Measurements from ENCODE around the gene METTL27. TPM values are rescaled to one million over a fixed set of nuclear protein-coding genes. Genes with fewer than 3 reads are reported as not detected.
A peak's percentile ranks its signal among the peaks of the same experiment; 100 is the strongest.

METTL27 gene
- total RNA-seq, 3 donors from 2014 or later (not counting 1 experiment from before 2014, with no cell fraction given), result 1.2 TPM; not detected in 2

DNA sequence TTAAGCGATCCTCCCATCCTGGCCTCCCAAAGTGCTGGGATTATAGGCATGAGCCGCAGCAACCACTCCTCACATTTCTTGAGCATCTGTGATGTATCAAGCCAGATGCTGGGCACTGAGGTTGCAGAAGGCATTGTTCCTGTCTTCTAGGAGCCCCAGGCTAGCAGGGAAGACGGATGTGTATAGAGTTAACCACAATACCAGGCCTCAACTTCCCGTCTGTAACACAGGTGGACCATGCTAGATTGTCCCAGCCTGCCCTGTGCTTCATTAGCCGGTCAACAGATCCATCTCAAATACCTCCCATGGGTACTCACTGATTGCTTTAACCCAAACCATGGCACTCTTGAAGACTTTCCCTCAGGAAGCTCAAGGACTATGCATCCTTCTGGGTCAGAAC is 13.3 kb downstream of the METTL27 start:
- Histone ChIP-seq H3K4me1 (ENCODE audit: control insufficient read depth, insufficient read depth, low read length) (peaks cover 24% of the 10 kb centered on the region), H3K9me3 (ENCODE audit: control insufficient read depth, insufficient read depth, low read length) (no peaks in the 10 kb centered on the region), H3K27me3 (ENCODE audit: control insufficient read depth, insufficient read depth, low read length) (peaks cover 3% of the 10 kb centered on the region), H3K4me3 (ENCODE audit: low read length) (no peak overlapping the region), H3K27ac (ENCODE audit: low read length) (no peak overlapping the region), H3K36me3 (ENCODE audit: control insufficient read depth, insufficient read depth, low read length) (no peaks in the 10 kb centered on the region)
- H3K4me1 Mint-ChIP-seq, result peaks cover 25 to 26% of the 10 kb centered on the region in 2 donors
- TF ChIP-seq, protein P1, sequence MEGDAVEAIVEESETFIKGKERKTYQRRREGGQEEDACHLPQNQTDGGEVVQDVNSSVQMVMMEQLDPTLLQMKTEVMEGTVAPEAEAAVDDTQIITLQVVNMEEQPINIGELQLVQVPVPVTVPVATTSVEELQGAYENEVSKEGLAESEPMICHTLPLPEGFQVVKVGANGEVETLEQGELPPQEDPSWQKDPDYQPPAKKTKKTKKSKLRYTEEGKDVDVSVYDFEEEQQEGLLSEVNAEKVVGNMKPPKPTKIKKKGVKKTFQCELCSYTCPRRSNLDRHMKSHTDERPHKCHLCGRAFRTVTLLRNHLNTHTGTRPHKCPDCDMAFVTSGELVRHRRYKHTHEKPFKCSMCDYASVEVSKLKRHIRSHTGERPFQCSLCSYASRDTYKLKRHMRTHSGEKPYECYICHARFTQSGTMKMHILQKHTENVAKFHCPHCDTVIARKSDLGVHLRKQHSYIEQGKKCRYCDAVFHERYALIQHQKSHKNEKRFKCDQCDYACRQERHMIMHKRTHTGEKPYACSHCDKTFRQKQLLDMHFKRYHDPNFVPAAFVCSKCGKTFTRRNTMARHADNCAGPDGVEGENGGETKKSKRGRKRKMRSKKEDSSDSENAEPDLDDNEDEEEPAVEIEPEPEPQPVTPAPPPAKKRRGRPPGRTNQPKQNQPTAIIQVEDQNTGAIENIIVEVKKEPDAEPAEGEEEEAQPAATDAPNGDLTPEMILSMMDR (IDR thresholded peaks at IDR 0.05), result no peak
- ATAC-seq (no peak), DNase-seq (peak in 1 of 2 donors; percentile 1)
- no peaks in the 10 kb centered on the region for H3K9me3 Mint-ChIP-seq
- no peaks in the 10 kb centered on the region for H3K36me3 Mint-ChIP-seq
- WGBS (ENCODE audit: insufficient coverage), result 58% methylated on average over 5 of the region's 5 CpGs
- intact Hi-C loops (cut with micrococcal nuclease), result no loop called here
- no peak overlapping the region for H3K27ac Mint-ChIP-seq
- no peak overlapping the region for H3K4me3 Mint-ChIP-seq
- peaks cover 18 to 28% of the 10 kb centered on the region in 2 donors for H3K27me3 Mint-ChIP-seq (ENCODE audit: low read depth in 2 of 2)

DNA sequence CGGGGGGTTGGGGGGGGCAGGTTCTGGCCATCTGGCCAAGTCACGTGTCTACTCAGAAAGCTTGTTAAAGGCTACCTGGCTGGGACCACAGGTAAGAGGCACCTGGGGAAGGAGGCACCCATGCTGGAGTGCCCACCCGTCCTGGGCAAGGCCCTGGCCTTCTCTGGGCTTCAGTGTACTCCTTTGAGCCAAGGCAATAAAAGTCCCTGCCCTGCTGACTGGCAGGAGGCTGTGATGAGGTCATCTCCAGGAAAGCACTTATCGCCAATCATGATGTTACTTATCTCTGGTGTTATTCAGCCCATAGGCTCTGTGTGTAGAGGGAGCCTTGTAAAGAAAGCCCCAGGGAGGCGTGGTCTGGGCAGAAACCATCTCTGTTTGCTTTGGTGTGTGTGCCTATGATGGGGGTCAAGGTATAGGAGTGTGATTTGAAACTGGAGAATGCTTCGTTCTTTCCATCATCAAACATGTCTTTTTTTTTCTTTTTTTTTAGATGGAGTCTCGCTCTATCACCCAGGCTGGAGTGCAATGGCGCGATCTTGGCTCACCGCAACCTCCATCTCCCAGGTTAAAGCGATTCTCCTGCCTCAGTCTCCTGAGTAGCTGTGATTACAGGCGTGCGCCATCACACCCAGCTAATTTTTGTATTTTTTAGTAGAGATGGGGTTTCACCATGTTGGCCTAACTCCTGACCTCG is 14.1 kb downstream of the METTL27 start:
- intact Hi-C loops (cut with micrococcal nuclease), result no loop called here
- H3K4me3 Mint-ChIP-seq, result peak overlapping the region; percentile 5
- Histone ChIP-seq H3K4me3 (ENCODE audit: low read length) (no peak overlapping the region), H3K27me3 (ENCODE audit: control insufficient read depth, insufficient read depth, low read length) (peaks cover 3% of the 10 kb centered on the region), H3K27ac (ENCODE audit: low read length) (no peak overlapping the region), H3K4me1 (ENCODE audit: control insufficient read depth, insufficient read depth, low read length) (peaks cover 24% of the 10 kb centered on the region), H3K36me3 (ENCODE audit: control insufficient read depth, insufficient read depth, low read length) (no peaks in the 10 kb centered on the region), H3K9me3 (ENCODE audit: control insufficient read depth, insufficient read depth, low read length) (no peaks in the 10 kb centered on the region)
- H3K9me3 Mint-ChIP-seq, result no peaks in the 10 kb centered on the region
- WGBS (ENCODE audit: insufficient coverage), result 70% methylated on average over 13 of the region's 14 CpGs
- no peaks in the 10 kb centered on the region for H3K36me3 Mint-ChIP-seq
- peaks cover 25 to 26% of the 10 kb centered on the region in 2 donors for H3K4me1 Mint-ChIP-seq
- DNase-seq (peak in 1 of 2 donors; percentile 42), ATAC-seq (peak; percentile 70 to 83 (median 76))
- H3K27me3 Mint-ChIP-seq (ENCODE audit: low read depth in 2 of 2), result peaks cover 18 to 31% of the 10 kb centered on the region in 2 donors
- TF ChIP-seq, protein P1 (IDR thresholded peaks at IDR 0.05), result no peak
- H3K27ac Mint-ChIP-seq, result peak overlapping the region in 1 of 2 donors; percentile 68

DNA sequence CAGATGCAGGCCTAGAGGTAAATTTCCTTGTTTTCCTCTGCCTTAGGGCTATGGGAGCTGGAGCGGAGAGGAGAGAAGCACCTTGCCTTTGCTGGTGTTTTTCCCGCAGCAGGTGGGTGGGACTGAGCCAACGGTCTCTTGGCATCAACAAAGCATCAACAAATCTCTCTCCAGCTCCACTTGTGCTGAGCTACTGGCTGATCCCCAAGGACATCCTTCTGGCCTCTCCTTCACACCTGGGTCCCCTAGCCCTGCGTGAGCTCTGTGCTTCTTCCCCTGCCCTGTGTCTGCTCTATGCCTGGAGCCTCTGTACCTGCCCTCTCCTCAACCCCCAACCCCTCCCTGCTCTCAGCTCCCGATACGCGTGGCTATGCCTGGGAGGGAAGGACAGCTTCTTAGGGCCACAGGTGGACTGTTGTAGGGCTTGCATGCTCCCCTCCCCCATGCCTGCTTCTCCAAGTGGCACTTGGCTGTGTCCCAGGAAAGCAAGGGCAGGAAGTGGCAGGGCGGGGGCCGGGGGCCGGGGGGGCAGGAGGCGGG is 14.7 kb downstream of the METTL27 start:
- no peaks in the 10 kb centered on the region for H3K9me3 ChIP-seq (ENCODE audit: control insufficient read depth, insufficient read depth, low read length)
- no peaks in the 10 kb centered on the region for H3K36me3 ChIP-seq (ENCODE audit: control insufficient read depth, insufficient read depth, low read length)
- no peaks in the 10 kb centered on the region for H3K9me3 Mint-ChIP-seq
- H3K27ac ChIP-seq (ENCODE audit: low read length), result no peak overlapping the region
- intact Hi-C loops (cut with micrococcal nuclease), result no loop called here
- H3K4me1 ChIP-seq (ENCODE audit: control insufficient read depth, insufficient read depth, low read length), result peaks cover 24% of the 10 kb centered on the region
- H3K4me1 Mint-ChIP-seq, result peaks cover 25 to 26% of the 10 kb centered on the region in 2 donors
- DNase-seq (peak in 1 of 2 donors; percentile 23), ATAC-seq (no peak)
- no peak overlapping the region for H3K4me3 ChIP-seq (ENCODE audit: low read length)
- peak overlapping the region in 1 of 2 donors; percentile 68 for H3K27ac Mint-ChIP-seq
- no peaks in the 10 kb centered on the region for H3K36me3 Mint-ChIP-seq
- H3K4me3 Mint-ChIP-seq, result no peak overlapping the region
- TF ChIP-seq, protein P1 (IDR thresholded peaks at IDR 0.05), result no peak
- WGBS (ENCODE audit: insufficient coverage), result 27% methylated on average over 8 of the region's 11 CpGs
- peaks cover 18 to 34% of the 10 kb centered on the region in 2 donors for H3K27me3 Mint-ChIP-seq (ENCODE audit: low read depth in 2 of 2)
- peaks cover 3% of the 10 kb centered on the region for H3K27me3 ChIP-seq (ENCODE audit: control insufficient read depth, insufficient read depth, low read length)
